ENCODE measurements around the gene ZNF3.

- TF ChIP-seq POLR2A (IDR thresholded peaks at IDR 0.05) (no peak), CTCF (IDR thresholded peaks at IDR 0.05) (no peak)
Observed at GRCh38 chr7:100111156-100111555, 29.6 kb upstream of the ZNF3 start.
